ENCODE measurements around the gene TXNDC16.

DNA sequence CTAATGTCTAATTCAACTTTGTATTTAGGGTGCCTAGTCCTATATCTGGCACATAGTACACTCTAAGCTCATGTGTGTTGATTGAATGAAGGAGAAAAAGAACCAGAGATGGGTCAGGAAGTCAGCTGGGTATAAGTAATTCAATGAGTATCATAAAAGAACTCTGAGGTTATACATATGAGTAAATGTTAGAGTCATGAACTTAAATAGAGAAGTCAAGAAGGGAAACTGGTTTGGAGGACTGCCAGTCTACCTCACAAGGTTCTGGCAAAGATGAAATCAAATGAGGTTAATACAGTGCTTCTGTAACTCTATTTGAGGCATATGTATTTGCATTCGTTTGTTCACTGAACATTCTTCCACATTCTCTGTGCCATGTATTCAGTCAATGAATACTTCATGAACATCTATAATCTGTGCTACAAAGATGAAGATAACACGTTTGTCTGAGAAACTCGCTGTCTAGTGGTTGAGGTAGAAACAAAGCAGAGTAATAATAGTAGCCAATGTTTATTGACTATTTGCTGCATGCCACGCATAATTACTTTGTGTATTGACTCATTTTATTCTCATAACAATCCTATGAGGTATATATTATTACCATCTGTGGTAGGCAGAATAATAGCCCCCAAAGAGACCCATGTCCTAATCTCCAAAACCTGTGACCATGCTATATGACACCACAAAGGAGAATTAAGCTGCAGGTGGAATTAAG, 149.3 kb downstream of the TXNDC16 start:
- TF ChIP-seq, protein P1, sequence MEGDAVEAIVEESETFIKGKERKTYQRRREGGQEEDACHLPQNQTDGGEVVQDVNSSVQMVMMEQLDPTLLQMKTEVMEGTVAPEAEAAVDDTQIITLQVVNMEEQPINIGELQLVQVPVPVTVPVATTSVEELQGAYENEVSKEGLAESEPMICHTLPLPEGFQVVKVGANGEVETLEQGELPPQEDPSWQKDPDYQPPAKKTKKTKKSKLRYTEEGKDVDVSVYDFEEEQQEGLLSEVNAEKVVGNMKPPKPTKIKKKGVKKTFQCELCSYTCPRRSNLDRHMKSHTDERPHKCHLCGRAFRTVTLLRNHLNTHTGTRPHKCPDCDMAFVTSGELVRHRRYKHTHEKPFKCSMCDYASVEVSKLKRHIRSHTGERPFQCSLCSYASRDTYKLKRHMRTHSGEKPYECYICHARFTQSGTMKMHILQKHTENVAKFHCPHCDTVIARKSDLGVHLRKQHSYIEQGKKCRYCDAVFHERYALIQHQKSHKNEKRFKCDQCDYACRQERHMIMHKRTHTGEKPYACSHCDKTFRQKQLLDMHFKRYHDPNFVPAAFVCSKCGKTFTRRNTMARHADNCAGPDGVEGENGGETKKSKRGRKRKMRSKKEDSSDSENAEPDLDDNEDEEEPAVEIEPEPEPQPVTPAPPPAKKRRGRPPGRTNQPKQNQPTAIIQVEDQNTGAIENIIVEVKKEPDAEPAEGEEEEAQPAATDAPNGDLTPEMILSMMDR (optimal IDR thresholded peaks at IDR 0.05 in 1 of 3, IDR thresholded peaks at IDR 0.05 in 1 of 3, conservative IDR thresholded peaks at IDR 0.05 in 1 of 3; ENCODE audit: extremely low read depth in 1 of 3, insufficient read depth in 2 of 3, low read length in 3 of 3), result no peak
- no peak for TF ChIP-seq EZH2 (IDR thresholded peaks at IDR 0.05; ENCODE audit: low read length)

Data from keratinocyte (primary cell).